GM21423 (cell line): Measurements from ENCODE around the gene CLDN11.

Source experiments
- ATAC-seq: cut with Tn5 transposase; IDR thresholded peaks from one replicate; pipeline ENCODE4 v1.9.1; 2021; ENCODE audit warnings: mild to moderate bottlenecking, moderate library complexity; ENCODE audit not compliant: unreplicated experiment

CLDN11 gene

DNA sequence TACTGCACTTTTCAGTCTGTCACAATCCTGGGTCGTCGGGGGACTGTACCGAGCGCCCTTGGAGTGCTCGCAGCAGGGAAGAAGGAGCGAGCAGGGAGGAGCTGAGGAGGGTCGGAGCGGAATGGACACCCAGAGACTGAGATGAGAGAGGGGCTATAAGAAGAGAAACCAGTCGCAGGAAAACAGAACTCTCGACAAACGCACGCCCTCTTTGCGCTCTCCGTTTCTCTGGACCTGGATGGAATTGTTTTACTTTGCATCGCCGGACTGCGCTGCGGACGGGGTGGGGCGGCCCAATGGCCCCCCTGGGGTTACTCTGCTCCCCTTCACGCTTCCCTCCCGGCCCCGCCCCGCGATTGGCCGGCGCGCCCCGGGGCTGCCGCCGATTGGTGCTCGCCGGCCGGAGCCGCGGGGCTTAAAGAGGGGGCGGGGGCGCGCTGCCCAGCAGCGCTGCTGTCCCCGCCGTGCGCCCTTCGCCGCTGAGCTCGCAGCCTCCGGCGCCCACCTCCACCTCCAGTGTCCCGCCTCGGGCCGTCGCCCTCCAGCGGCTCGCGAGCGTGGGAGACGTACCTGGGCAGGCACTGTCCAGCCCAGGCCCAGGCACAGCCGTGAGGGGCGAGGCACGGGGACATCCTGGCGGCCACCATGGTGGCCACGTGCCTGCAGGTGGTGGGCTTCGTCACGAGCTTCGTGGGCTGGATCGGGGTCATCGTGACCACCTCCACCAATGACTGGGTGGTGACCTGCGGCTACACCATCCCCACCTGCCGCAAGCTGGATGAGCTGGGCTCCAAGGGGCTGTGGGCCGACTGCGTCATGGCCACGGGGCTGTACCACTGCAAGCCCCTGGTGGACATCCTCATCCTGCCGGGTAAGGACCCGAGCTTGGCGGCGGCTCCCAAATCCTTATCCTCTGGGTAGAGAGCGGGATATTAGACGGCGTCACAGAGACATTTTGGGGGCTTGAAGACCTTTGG lies at the start of gene CLDN11:
Gene CLDN11 (plus strand): TSS at position 447 of the 977 bp plus-strand sequence. CDS start 199 bp downstream, at position 646.
- no peak for ATAC-seq

- ATAC-seq: no peak
These were observed 49.7 kb upstream of the CLDN11 start for GRCh38 chr3:170368921-170369320.

GRCh38 chr3:170372190-170372879 lies 46.3 kb upstream of the CLDN11 start:
- no peak for ATAC-seq

- no peak for ATAC-seq
These were observed 35.1 kb upstream of the CLDN11 start for GRCh38 chr3:170383567-170383966.

- ATAC-seq: no peak
These were observed 32.2 kb upstream of the CLDN11 start for GRCh38 chr3:170386468-170386867.

- no peak for ATAC-seq
These were observed 30.7 kb upstream of the CLDN11 start for GRCh38 chr3:170387950-170388349.

GRCh38 chr3:170391108-170391507 lies 27.6 kb upstream of the CLDN11 start:
- ATAC-seq: no peak

DNA sequence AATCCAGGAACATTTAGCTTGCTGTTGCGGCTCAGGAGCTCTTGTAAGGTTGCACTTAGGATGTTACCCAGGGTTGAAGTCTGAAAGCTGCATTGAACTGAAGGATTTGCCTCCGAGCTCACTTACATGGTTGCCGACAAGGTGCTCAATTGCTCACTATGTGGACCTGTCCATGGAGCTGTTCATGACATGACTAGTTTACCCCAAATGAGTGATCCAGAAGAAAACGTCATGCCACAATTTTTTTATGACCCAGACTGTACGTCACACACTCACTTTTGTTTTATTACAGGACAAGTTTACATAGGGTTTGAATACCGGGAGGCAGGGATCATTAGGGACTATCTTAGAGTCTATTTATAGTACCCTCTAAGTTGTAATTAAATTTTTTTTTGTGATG lies 21.0 kb upstream of the CLDN11 start:
- no peak for ATAC-seq

DNA sequence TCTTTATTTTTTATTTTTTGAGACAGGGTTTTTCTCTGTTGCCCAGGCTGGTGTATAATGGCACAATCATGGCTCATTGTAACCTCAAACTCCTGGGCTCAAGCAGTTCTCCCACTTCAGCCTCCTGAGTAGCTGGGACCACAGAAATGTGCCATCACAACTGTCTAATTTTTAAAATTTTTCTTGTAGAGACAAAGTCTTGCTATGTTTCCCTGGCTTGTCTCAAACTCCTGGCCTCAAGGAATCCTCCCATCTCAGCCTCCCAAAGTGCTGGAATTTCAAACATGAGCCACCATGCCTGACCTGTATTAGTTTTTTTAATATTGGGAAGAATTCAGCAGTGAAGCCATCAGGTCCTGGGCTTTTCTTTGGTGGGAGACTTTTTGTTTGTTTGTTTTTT lies 13.6 kb upstream of the CLDN11 start:
- no peak for ATAC-seq

- ATAC-seq: no peak
These were observed 8.1 kb upstream of the CLDN11 start for GRCh38 chr3:170410428-170411029.

- ATAC-seq: no peak
These were observed 5.4 kb upstream of the CLDN11 start for GRCh38 chr3:170413291-170413690.

- ATAC-seq: no peak
These were observed 4.4 kb upstream of the CLDN11 start for GRCh38 chr3:170414202-170414663.

DNA sequence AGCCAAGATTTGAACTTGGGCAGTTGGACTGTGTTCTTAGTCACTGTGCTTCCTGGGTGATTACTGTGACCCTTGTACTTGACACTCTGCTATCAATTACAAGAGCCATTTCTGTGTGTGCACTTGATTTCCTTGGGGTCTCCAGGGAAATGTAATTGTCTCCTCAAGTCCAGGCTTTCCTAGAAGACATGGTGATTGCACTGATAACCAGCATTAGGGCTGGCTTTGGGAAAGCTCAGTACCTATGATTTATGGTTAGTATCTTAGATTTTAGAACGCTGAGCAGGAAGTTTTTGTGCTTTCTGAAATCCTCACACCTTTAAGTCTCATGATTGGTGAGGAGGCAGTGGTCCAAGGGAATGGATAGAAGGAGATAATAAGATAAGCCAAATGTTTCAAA lies 1.6 kb upstream of the CLDN11 start:
- no peak for ATAC-seq

- ATAC-seq: no peak
These were observed 954 bp downstream of the CLDN11 start for GRCh38 chr3:170419557-170420087.

DNA sequence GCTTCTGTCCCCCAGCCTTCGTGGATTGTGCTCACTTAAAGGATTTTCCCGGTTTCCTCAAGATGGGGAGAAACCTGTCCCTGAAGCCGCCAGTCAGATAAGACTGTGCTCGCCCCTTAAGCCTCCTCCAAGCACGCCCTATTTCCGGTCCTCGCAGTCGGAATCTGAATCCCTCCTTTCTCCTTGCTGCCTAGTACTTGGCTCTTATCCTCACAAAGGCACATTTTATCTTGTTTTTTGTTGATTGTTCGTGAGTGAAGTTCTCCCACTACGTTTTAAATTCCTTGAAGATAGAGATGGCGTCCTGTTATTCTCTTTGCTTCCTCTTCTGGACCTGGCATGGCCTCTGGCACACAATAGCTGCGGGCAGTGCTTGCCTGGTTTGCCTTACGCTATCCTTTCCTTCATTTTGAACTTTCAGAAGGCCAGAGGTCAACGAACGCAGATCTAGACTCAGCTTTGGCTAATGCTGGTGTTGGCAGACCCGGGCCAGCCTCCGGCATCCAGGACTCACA lies 1.7 kb downstream of the CLDN11 start:
- no peak for ATAC-seq

DNA sequence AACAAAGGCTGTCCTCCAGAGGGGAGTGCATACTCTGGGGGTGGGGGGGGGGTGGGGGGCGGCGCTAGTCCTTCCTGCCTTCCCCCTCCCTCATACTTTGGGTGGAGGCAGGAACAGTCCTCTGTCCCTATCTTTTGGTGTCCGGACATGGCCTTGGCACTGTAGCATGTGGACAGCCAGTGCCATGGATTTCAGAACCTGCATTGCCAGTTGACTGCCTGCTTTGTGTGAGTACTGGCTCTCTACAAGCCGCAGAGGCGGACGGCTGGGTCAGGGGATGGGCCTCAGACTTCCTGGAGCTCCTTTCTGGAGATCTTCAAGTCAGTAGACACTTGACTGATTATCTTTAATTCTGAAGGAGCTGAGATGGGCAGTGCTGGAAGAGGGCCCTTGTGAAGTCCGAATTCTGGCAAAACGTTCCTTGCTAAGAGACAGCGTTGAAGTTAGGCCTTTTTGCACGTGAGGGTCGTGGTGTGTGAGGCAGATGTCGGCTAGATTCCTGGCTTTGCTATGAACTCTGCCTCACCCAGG lies 2.5 kb downstream of the CLDN11 start:
- no peak for ATAC-seq

DNA sequence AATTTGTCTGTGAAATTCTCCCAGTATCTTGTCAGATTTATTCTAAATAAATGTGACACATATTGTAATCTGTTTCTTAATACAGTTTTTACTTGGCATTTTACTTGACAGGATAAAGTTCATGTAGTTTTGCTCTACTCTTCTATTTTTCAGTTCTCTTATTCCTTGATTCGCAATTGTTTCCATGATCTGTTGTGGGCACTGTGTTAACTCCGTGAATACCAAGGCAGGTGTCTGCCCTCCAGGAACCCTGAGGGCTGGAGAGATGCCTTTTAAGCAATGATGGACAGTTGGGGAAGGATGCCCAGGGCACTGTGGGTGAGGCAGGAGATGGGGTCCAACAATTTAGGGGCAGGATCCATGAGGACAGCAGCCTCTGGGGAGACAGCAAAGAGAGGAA lies 3.1 kb downstream of the CLDN11 start:
- ATAC-seq: no peak

GRCh38 chr3:170423001-170423615 lies 4.4 kb downstream of the CLDN11 start:
- no peak for ATAC-seq

DNA sequence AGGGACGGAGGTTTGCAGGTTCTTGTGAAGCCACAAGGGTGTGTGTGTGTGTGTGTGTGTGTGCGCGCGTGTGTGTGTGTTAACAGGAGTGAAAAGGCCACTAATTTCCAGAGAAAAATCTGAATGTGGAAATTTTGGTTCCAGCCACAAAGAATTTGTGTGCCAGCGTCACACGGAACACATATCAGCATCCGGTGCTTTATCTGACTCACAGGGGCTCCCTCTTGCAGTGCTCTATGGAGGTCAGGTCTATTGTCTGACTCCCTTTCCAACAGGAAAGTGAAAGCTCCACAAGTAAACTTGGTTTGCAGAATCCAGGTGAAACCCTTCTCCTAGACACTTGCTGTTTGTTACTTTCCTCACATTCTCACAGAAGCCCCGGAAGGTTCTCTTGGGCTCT lies 6.2 kb downstream of the CLDN11 start:
- no peak for ATAC-seq

DNA sequence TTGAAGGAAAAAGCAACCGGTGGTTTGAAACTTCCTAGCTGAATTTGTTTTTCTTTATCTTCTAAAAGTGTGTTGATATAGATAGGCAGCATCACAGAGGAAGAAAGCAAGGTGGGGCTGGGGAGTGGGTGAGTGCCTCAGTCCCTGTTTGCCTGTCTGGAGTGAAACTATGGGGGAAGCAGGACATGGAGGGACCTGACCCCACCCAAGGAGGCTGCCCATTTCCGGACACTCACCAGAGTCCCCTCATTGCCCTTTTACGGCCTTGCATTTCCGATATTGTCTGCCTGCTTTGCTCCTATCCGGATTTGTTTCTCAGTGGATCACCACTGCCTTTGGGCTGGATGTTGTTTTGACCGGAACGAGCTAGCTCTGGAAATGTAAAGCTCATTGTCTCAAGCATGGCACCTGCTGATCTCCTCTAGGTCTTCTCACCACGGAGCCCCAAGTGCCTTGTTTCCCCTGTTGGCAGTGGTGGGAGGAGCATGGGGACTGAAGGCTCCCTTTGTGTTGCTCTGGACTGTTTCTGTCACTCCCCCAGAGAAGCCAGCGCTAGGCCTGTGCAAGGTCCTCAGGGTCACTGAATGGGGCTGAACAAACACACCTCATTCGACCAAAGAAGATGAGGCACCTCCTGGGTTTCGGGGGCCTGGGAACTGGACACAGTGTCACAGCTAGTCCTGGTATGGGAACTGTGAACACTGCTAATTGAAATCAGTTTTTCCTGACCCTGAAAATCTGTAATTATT lies 7.0 kb downstream of the CLDN11 start:
- no peak for ATAC-seq
